Stomach smooth muscle (tissue), 2 donors: ENCODE measurements around the gene CACNA1A.

Experiments
- H3K27ac ChIP-seq: one replicate; pipeline ENCODE4 v1.7.0; 2013; ENCODE audit warnings: mild to moderate bottlenecking, low read length, inconsistent platforms
- H3K27me3 ChIP-seq, 2 donors: one replicate each; pipeline ENCODE4 v1.7.0; 2013; ENCODE audit warnings: low read length in 2 of 2; ENCODE audit not compliant: insufficient read depth in 2 of 2, control insufficient read depth in 1 of 2
- H3K36me3 ChIP-seq, 2 donors: one replicate each; pipeline ENCODE4 v1.7.0; 2013; ENCODE audit warnings: low read length in 2 of 2; ENCODE audit not compliant: control insufficient read depth in 2 of 2, insufficient read depth in 2 of 2
- H3K4me1 ChIP-seq: one replicate; pipeline ENCODE4 v1.7.0; 2013; ENCODE audit warnings: low read length; ENCODE audit not compliant: control insufficient read depth, insufficient read depth
- H3K4me3 ChIP-seq, 2 donors: one replicate each; pipeline ENCODE4 v1.7.0; 2013; ENCODE audit warnings: low read length in 2 of 2
- H3K9ac ChIP-seq, 2 donors: one replicate each; pipeline ENCODE4 v1.7.0; 2013; ENCODE audit warnings: low read length in 2 of 2, mild to moderate bottlenecking in 1 of 2
- H3K9me3 ChIP-seq, 2 donors: one replicate each; pipeline ENCODE4 v1.7.0; 2013; ENCODE audit warnings: low read length in 2 of 2; ENCODE audit not compliant: control insufficient read depth in 2 of 2
- donor health status: healthy.
- donor health status: Pancreatic carcinoma.

Gene CACNA1A

GRCh38 chr19:13297023-13297422 is 209.3 kb downstream of the CACNA1A start:
- H3K27ac ChIP-seq, result no peak overlapping the region
- H3K9me3 ChIP-seq, result no peaks in the 10 kb centered on the region
- H3K27me3 ChIP-seq, result peaks cover 13 to 19% of the 10 kb centered on the region in 2 donors
- no peaks in the 10 kb centered on the region for H3K36me3 ChIP-seq
- H3K4me1 ChIP-seq, result no peaks in the 10 kb centered on the region
- no peak overlapping the region for H3K9ac ChIP-seq
- no peak overlapping the region for H3K4me3 ChIP-seq

GRCh38 chr19:13294812-13295567 is 211.3 kb downstream of the CACNA1A start:
- Histone ChIP-seq H3K36me3 (no peaks in the 10 kb centered on the region), H3K9ac (no peak overlapping the region), H3K4me1 (no peaks in the 10 kb centered on the region), H3K27ac (no peak overlapping the region), H3K4me3 (no peak overlapping the region), H3K27me3 (peaks cover 14 to 15% of the 10 kb centered on the region in 2 donors), H3K9me3 (no peaks in the 10 kb centered on the region)

GRCh38 chr19:13291913-13292312 is 214.4 kb downstream of the CACNA1A start:
- no peak overlapping the region for H3K9ac ChIP-seq
- H3K4me3 ChIP-seq, result no peak overlapping the region
- no peak overlapping the region for H3K27ac ChIP-seq
- H3K4me1 ChIP-seq, result no peaks in the 10 kb centered on the region
- peaks cover 0 to 2% of the 10 kb centered on the region in 2 donors for H3K27me3 ChIP-seq
- H3K9me3 ChIP-seq, result no peaks in the 10 kb centered on the region
- H3K36me3 ChIP-seq, result no peaks in the 10 kb centered on the region

- H3K36me3 ChIP-seq, result no peaks in the 10 kb centered on the region
- H3K27ac ChIP-seq, result no peak overlapping the region
- H3K9me3 ChIP-seq, result no peaks in the 10 kb centered on the region
- no peak overlapping the region for H3K9ac ChIP-seq
- no peak overlapping the region for H3K4me3 ChIP-seq
- H3K4me1 ChIP-seq, result no peaks in the 10 kb centered on the region
- H3K27me3 ChIP-seq, result peaks cover 0 to 2% of the 10 kb centered on the region in 2 donors
These were observed 215.5 kb downstream of the CACNA1A start for GRCh38 chr19:13290741-13291140.

- no peak overlapping the region for H3K27ac ChIP-seq
These were observed 217.0 kb downstream of the CACNA1A start for GRCh38 chr19:13289295-13289694.

GRCh38 chr19:13286195-13286985 is 219.9 kb downstream of the CACNA1A start:
- Histone ChIP-seq H3K27me3 (peaks cover 13 to 17% of the 10 kb centered on the region in 2 donors), H3K27ac (no peak overlapping the region), H3K4me3 (no peak overlapping the region), H3K4me1 (no peaks in the 10 kb centered on the region), H3K36me3 (no peaks in the 10 kb centered on the region), H3K9me3 (no peaks in the 10 kb centered on the region), H3K9ac (no peak overlapping the region)

More at GRCh38 chr19:13289295-13289694, 217.0 kb downstream of the CACNA1A start:
- H3K4me1 ChIP-seq, result no peaks in the 10 kb centered on the region
- no peaks in the 10 kb centered on the region for H3K36me3 ChIP-seq
- H3K27me3 ChIP-seq, result peaks cover 0 to 2% of the 10 kb centered on the region in 2 donors
- H3K4me3 ChIP-seq, result no peak overlapping the region
- no peak overlapping the region for H3K9ac ChIP-seq
- H3K9me3 ChIP-seq, result no peaks in the 10 kb centered on the region

GRCh38 chr19:13284929-13285928 is 221.1 kb downstream of the CACNA1A start:
- Histone ChIP-seq H3K4me1 (no peaks in the 10 kb centered on the region), H3K27me3 (peaks cover 11 to 19% of the 10 kb centered on the region in 2 donors), H3K9ac (no peak overlapping the region), H3K9me3 (no peaks in the 10 kb centered on the region), H3K27ac (no peak overlapping the region), H3K4me3 (no peak overlapping the region), H3K36me3 (no peaks in the 10 kb centered on the region)

- Histone ChIP-seq H3K36me3 (no peaks in the 10 kb centered on the region), H3K4me1 (no peaks in the 10 kb centered on the region), H3K27me3 (peaks cover 11 to 19% of the 10 kb centered on the region in 2 donors), H3K27ac (no peak overlapping the region), H3K9ac (no peak overlapping the region), H3K9me3 (no peaks in the 10 kb centered on the region), H3K4me3 (no peak overlapping the region)
These were observed 222.4 kb downstream of the CACNA1A start for GRCh38 chr19:13283871-13284270.

- no peaks in the 10 kb centered on the region for H3K9me3 ChIP-seq
- H3K36me3 ChIP-seq, result no peaks in the 10 kb centered on the region
- H3K9ac ChIP-seq, result no peak overlapping the region
- no peaks in the 10 kb centered on the region for H3K4me1 ChIP-seq
- H3K27ac ChIP-seq, result no peak overlapping the region
- peaks cover 11 to 19% of the 10 kb centered on the region in 2 donors for H3K27me3 ChIP-seq
- H3K4me3 ChIP-seq, result no peak overlapping the region
These were observed 223.7 kb downstream of the CACNA1A start for GRCh38 chr19:13282486-13283065.
